IgD-negative memory B cell (primary cell): ENCODE data around the gene CCRL2. TPM values are rescaled to one million over a fixed set of nuclear protein-coding genes. Genes with fewer than 3 reads are reported as not detected.

Experiments
- H3K27ac Mint-ChIP-seq, 3 donors: one replicate each; pipeline ENCODE4 v1.8.0; 2020 to 2022; ENCODE audit warnings: mild to moderate bottlenecking in 3 of 3, mixed read lengths in 3 of 3, moderate library complexity in 1 of 3
- H3K27me3 Mint-ChIP-seq: one replicate; pipeline ENCODE4 v1.8.0; 2021; ENCODE audit warnings: mixed read lengths
- H3K36me3 Mint-ChIP-seq: one replicate; pipeline ENCODE4 v1.8.0; 2020; ENCODE audit warnings: mild to moderate bottlenecking, mixed read lengths
- H3K4me1 Mint-ChIP-seq, 3 donors: one replicate each; pipeline ENCODE4 v1.8.0; 2020 to 2022; ENCODE audit warnings: mixed read lengths in 3 of 3, mild to moderate bottlenecking in 1 of 3
- H3K4me3 Mint-ChIP-seq, 4 donors: one replicate each; pipeline ENCODE4 v1.8.0; 2020 to 2022; ENCODE audit warnings: mild to moderate bottlenecking in 4 of 4, mixed read lengths in 4 of 4, moderate library complexity in 3 of 4
- H3K9me3 Mint-ChIP-seq, 3 donors: one replicate each; pipeline ENCODE4 v1.8.0; 2020 to 2021; ENCODE audit warnings: mixed read lengths in 3 of 3, mild to moderate bottlenecking in 1 of 3
- polyA plus RNA-seq: library from polyadenylated mRNA; unstranded; fragments of 300-500 nt; fragmentation: Illumina TruSeq; gene quantifications from one replicate; pipeline ENCODE4 v1.2.3, GENCODE V29; 2021

CCRL2 gene
- polyA plus RNA-seq, 1 donor from 2014 or later, result 1.3 TPM

DNA sequence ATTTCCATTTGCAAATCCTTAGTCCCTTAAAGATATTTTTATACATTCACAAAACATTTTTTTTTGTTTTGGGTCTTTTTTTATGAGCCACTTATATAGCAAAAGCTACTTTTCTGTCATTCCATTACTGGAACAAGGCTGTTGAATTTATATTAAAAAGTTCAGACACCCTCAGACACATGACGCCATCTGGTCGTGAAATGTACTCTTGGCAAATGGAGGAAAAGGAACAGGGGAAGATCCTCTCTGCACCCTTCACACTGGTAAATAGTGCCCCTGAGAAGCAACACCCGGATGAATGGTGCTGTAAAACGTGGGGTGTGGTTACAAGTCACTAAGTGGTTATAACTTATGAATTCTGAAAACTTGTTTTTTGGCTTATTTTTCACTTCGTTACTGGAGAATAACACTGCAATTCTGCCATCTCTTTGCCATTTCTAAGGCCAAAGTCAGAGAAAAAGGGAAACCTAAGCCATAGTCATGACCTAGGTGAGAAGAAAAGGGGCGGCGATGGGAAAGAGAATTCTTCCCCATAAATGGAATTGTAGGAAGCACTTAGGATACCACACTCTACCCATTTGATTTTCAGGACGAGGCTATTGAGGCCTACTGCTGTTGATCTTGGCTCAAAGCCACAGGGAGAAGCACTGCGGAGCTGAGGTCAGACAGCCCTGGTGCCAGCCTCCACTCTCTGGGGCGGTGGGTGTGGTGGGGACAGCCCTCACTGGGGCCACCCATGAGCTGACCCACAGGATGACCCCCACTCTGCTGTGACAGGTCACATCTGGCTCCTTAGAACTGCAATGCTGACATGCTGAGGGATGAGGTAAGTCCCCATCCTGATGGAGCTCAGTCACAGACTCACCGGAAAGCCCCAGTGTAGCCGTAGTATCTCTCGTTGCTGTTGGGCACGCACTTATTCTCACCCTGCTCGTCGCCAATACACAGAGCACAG lies 35.8 kb downstream of the CCRL2 start:
- Mint-ChIP-seq H3K27ac (no peak overlapping the region), H3K4me3 (no peak overlapping the region), H3K36me3 (peaks cover 2% of the 10 kb centered on the region), H3K27me3 (no peaks in the 10 kb centered on the region), H3K4me1 (peaks cover 19 to 29% (median 19%) of the 10 kb centered on the region in 3 donors), H3K9me3 (no peaks in the 10 kb centered on the region)

DNA sequence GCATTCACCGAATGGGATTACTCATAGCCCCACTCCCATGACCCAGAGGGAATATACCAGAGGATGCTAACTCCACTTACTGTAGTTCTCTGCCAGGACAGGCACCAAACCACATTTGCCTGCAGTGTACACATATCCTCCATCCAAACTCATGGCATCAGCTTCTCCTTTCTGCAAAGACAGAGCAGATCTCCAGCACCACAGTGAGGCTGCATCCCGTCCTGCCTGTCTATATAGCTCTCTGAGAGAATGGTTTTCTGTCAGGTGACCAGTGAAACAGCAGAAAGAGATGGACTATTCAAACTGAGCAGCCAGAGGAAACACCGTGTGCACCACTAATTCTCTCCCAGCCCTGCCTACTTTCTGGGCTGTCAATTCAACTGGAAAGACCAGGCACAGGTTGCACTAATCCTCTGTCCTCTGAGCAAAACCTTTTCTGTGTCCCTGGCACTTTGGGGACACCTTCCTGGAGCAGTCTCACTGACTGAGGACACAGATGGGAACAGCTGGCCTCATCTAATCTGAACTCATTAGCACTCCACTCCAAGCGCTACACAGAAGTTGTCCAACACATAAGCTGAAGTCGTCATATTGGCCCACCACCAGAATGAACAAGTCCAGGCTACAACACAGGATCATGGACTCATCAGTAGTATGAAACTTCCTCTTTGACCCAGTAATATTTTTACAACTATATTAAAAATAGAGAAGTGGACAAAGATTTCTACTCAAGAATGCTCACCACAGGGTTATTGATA lies 40.3 kb downstream of the CCRL2 start:
- Mint-ChIP-seq H3K4me3 (no peak overlapping the region), H3K27ac (no peak overlapping the region), H3K9me3 (no peaks in the 10 kb centered on the region), H3K36me3 (no peaks in the 10 kb centered on the region), H3K27me3 (peaks cover 4% of the 10 kb centered on the region), H3K4me1 (peaks cover 2 to 5% (median 3%) of the 10 kb centered on the region in 3 donors)

DNA sequence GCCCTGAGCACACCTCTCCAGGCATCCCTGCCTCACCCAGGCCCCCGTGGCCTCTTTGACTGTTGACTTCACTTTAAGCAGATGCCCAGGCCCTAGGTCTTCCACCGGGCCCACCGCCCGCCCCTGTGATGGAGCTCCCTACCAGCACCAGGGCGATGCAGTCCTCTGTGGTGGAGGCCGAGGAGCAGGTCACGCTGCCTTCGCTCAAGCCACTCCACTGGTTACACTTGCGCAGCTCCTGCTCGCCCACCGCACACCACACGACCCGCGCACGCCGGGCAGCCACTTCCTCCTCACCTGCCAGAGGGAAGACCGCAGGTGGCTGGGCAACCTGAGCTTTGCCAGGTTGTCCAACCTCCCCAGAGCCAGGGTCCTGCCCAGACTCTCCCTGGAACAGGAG lies 41.7 kb downstream of the CCRL2 start:
- Mint-ChIP-seq H3K4me3 (peak overlapping the region in 1 of 4 donors; percentile 25), H3K4me1 (peaks cover 6 to 10% (median 8%) of the 10 kb centered on the region in 3 donors), H3K9me3 (no peaks in the 10 kb centered on the region), H3K36me3 (no peaks in the 10 kb centered on the region), H3K27me3 (peaks cover 4% of the 10 kb centered on the region), H3K27ac (no peak overlapping the region)

DNA sequence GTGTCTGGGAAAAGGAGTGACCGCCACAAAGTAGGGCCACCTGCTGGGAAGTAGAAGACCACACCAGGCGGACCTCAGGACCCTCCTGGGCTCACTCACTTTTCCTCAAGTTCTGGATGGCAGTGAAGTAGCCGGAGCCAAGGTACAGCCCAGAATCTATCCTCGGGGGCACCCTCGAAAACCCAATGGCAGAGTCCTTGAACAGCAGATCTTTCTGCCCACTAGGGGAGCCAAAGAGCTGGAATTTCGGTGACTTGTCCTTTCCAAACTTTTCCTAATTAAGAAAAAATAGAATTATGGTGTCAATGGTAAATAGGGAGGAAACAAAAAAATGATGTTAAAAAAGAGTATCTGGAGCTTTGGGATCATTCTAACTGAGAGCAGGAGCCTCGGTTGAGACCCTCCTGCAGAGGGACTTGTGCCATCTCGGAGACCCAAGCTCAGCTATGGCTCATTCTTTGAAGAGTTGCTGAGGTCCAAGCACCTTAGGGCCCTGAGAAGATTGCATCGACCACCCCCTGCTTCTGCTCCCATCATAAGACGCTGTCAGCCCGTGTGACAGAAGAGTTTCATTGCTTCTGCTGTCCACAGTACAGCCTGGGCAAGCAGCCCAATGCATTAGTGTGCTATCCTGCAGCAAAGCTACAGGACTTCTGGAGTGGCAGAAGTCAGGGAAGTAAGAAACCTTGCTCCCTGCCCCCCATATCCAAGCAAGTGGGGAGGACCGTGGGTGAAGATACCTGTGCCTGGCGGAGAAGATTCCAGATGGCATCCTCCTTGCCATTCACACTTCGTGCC lies 42.9 kb downstream of the CCRL2 start:
- peaks cover 4% of the 10 kb centered on the region for H3K27me3 Mint-ChIP-seq
- no peak overlapping the region for H3K27ac Mint-ChIP-seq
- no peak overlapping the region for H3K4me3 Mint-ChIP-seq
- no peaks in the 10 kb centered on the region for H3K36me3 Mint-ChIP-seq
- H3K4me1 Mint-ChIP-seq, result peaks cover 8 to 10% (median 8%) of the 10 kb centered on the region in 3 donors
- no peaks in the 10 kb centered on the region for H3K9me3 Mint-ChIP-seq

DNA sequence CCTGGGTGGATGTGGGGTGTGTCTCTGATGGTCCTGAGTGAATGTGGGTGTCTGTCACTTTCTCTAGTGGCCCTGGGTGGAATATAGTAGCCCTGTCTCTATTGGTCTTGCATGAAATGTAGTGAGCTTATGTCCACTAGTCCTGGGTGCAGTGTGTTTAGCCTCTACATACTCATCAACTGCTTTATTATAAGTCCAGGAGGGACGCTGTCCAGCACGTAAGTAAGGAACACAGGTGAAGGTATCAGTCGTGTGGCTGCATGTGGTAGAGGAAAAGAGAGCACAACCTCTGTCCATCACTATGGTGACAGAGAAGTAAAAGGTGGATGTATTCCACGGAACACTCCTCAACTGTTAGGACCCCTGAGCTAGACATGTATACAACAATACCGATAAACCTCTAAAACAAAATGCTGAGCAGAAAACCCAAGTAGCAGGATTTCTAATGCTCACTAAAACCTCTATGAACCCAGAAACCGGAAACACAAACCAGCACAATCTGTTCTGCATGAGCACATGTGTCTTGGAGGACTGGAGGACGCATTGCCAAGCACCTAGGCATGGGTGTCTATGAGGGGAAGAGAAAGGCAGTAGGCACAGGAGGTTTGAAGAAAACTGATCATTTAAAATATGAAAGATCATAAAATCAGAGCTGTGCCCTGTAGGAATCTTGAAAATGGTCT lies 46.6 kb downstream of the CCRL2 start:
- Mint-ChIP-seq H3K36me3 (no peaks in the 10 kb centered on the region), H3K4me3 (no peak overlapping the region), H3K27ac (no peak overlapping the region), H3K27me3 (peaks cover 10% of the 10 kb centered on the region), H3K9me3 (no peaks in the 10 kb centered on the region), H3K4me1 (peaks cover 4 to 6% (median 6%) of the 10 kb centered on the region in 3 donors)

DNA sequence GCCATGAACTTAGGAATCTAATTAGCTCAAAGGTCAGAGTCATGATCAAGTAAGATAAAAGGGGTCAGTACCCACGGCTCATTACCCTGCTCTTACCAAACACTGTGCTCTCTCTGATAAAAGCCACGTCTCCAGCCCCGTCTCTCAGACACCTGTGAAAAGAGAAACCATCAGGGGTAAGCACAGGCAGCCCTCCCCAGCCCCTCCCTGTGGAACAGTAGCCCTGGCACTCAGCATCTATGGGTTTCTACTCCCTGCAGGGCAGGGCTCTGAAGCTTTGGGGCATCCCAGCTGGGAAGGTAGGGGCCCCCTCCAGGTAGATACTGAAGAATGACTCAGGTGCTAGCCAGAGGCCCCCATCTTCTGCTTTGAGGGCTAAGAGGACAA lies 47.1 kb downstream of the CCRL2 start:
- H3K4me3 Mint-ChIP-seq, result no peak overlapping the region
- no peaks in the 10 kb centered on the region for H3K9me3 Mint-ChIP-seq
- H3K27me3 Mint-ChIP-seq, result peaks cover 10% of the 10 kb centered on the region
- H3K36me3 Mint-ChIP-seq, result no peaks in the 10 kb centered on the region
- no peak overlapping the region for H3K27ac Mint-ChIP-seq
- peaks cover 4 to 5% (median 5%) of the 10 kb centered on the region in 3 donors for H3K4me1 Mint-ChIP-seq

DNA sequence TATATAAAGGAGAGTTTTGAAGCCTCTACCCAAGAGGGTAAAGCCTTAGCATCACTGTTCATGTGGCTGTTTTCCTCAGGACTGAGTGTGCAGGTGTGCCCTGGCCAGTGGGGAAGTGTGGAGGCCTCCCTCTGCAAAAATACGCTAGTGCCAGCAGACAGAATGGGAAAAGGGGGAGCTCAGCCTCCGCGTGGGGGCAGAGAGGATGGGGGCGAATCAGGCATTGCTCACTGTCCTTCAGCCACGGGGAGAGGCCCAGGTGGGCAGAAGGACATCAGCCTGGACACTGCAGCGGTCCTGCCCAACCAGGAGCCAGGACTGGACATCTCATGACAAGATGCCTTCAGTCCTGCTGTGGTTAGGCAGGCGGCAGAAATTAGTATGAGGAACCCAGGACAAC lies 47.5 kb downstream of the CCRL2 start:
- no peak overlapping the region for H3K27ac Mint-ChIP-seq
- H3K9me3 Mint-ChIP-seq, result no peaks in the 10 kb centered on the region
- no peaks in the 10 kb centered on the region for H3K36me3 Mint-ChIP-seq
- H3K4me3 Mint-ChIP-seq, result peak overlapping the region in 1 of 4 donors; percentile 36
- H3K27me3 Mint-ChIP-seq, result peaks cover 10% of the 10 kb centered on the region
- peaks cover 4 to 5% (median 5%) of the 10 kb centered on the region in 3 donors for H3K4me1 Mint-ChIP-seq

DNA sequence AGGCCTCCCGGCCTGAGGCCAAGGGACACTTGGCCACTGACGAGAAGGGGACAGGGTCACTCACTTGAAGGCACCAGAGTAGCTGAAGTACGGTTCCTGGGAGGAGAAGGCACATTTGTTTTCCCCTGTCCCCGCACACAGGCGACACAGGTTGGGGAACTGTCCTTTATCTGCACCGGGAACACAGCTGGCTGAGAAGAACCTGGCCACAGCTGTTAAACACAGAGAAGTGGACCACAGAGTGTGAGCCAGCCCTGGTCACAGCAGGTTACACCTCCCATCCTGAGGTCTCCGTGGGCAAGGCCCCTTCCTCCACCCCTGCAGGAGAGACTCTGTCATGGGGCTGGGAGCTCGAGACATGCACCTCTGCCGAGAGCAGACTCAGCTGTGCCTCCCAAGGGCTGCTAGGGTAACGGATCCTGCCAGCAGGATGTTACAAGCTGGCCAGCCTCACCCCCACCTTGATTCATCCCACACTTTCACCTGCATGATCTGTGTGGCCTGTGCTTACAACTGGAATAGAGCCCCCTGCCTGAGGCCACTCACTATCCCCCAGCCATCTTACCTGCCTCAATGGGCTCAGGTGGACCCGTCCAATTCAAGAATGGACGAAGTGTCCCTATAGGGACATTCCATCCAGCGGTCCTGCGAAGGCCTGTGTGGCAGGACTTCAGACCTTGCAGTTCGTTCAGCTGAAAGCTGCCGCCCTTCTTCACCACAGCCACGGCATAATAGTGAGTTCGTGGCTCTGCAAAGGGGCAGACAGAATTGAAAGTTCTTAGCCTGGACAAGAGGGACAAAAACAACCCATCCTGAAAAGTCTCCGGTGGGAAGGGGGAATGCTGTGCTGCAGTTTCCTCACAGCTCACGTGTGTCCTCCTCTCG lies 48.4 kb downstream of the CCRL2 start:
- no peaks in the 10 kb centered on the region for H3K9me3 Mint-ChIP-seq
- H3K27me3 Mint-ChIP-seq, result peaks cover 10% of the 10 kb centered on the region
- no peaks in the 10 kb centered on the region for H3K36me3 Mint-ChIP-seq
- H3K4me1 Mint-ChIP-seq, result peaks cover 4 to 5% (median 5%) of the 10 kb centered on the region in 3 donors
- no peak overlapping the region for H3K4me3 Mint-ChIP-seq
- no peak overlapping the region for H3K27ac Mint-ChIP-seq

DNA sequence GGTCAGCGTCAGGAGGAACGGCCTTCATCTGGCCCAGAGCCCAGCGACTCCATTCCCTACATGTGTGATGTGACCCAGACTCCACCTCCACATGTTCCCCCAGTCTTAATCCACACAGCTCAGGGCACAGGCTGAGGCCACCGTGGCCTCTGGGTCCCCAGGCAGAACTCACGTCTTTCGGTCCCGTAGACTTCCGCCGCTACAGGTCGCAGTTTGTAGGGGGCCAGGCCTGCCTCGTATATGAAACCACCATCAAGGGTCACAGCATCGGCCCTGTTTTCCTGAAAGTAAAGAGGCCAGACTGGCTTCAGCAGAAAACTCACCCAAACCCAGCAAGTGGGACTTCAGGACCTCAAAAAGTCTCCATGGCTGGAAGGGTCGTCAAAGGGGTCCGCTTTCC lies 49.1 kb downstream of the CCRL2 start:
- no peaks in the 10 kb centered on the region for H3K9me3 Mint-ChIP-seq
- peaks cover 4 to 5% (median 5%) of the 10 kb centered on the region in 3 donors for H3K4me1 Mint-ChIP-seq
- H3K27ac Mint-ChIP-seq, result no peak overlapping the region
- H3K4me3 Mint-ChIP-seq, result no peak overlapping the region
- peaks cover 2% of the 10 kb centered on the region for H3K36me3 Mint-ChIP-seq
- peaks cover 7% of the 10 kb centered on the region for H3K27me3 Mint-ChIP-seq

Other genes with a start within 250 kb of the CCRL2 start
- 5.8 TPM for gene CCR1, start 198.9 kb upstream of the CCRL2 start, polyA plus RNA-seq
- gene CCR3, start 164.8 kb upstream of the CCRL2 start, polyA plus RNA-seq, result 0.15 TPM
- 10.9 TPM for gene CCR2, start 53.1 kb upstream of the CCRL2 start, polyA plus RNA-seq
- not detected for gene CCR5, start 36.3 kb upstream of the CCRL2 start, polyA plus RNA-seq
- not detected for gene LTF, start 57.6 kb downstream of the CCRL2 start, polyA plus RNA-seq
- gene RTP3, start 90.7 kb downstream of the CCRL2 start, polyA plus RNA-seq, result not detected
- gene LRRC2, start 159.0 kb downstream of the CCRL2 start, polyA plus RNA-seq, result 0.06 TPM
- gene FAM240A, start 205.3 kb downstream of the CCRL2 start, polyA plus RNA-seq, result not detected